Hindlimb muscle (tissue), 1 donor: ENCODE data around the gene ABHD5. TPM values are rescaled to one million over a fixed set of nuclear protein-coding genes. Genes with fewer than 3 reads are reported as not detected.

Source experiments
- DNase-seq: peaks from one replicate; pipeline ENCODE4 v3.0.0-alpha.2; 2013
- polyA plus RNA-seq: library from polyadenylated mRNA; unstranded; fragments of 120-200 nt; gene quantifications from one replicate; pipeline ENCODE4 v1.2.1, GENCODE V29; 2013; ENCODE audit not compliant: insufficient read length

ABHD5 gene
- polyA plus RNA-seq, 1 donor = 9.5 TPM

DNA sequence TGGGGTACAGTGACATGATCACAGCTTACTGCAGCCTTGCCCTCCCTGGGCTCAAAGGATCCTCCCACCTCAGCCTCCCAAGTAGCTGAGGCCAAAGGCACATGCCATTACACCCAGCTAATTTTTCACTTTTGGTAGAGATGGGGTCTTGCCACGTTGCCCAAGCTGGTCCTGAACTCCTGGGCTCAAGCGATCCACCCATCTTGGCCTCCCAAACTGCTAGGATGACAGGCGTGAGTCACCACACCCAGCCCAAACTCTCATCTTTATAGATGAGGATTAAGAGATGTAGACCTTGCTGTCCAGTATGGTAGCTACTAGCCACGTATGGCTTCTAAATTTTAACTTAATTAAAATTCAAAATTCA lies 4.4 kb upstream of the ABHD5 start:
- no peak for DNase-seq

- no peak for DNase-seq
These were observed 3.8 kb upstream of the ABHD5 start for GRCh38 chr3:43686700-43687498.

- DNase-seq = no peak
These were observed 3.3 kb upstream of the ABHD5 start for GRCh38 chr3:43687499-43687811.

DNA sequence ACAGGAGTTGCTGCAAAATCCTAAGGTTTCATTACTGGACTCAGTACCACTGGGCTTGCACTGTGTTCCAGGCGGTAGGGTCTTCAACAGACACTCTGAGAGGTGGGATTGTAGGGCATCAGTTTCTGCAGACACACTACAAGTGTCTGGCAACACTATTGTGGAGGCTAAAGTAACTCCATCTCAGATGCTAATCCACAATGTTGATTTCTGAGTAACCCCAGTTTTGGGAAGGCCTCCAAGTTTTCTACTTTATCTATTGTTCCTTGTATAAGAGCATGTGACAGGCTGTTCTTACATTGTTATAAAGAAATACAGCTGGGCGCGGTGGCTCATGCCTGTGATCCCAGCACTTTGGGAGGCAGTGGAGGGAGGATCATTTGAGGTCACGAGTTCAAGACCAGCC lies 2.5 kb upstream of the ABHD5 start:
- no peak for DNase-seq

DNA sequence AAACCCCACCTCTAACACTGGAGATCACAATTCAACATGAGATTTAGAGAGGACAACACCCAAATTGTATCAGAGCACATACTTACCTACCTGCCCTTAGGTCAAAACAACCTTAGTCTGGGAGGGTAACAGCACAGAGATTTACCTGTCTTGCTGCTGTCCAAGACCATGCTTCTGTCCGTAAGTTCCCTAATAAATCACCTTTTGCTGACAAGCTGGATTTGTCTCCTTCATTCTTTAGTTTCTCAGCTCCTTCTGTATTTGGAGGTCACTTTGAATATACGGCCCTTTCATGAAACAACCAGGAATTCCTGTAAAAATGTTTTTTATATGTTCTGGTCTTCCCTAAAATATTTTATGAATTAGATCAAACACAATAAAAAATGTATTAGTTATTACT lies 1.6 kb upstream of the ABHD5 start:
- DNase-seq = no peak

DNA sequence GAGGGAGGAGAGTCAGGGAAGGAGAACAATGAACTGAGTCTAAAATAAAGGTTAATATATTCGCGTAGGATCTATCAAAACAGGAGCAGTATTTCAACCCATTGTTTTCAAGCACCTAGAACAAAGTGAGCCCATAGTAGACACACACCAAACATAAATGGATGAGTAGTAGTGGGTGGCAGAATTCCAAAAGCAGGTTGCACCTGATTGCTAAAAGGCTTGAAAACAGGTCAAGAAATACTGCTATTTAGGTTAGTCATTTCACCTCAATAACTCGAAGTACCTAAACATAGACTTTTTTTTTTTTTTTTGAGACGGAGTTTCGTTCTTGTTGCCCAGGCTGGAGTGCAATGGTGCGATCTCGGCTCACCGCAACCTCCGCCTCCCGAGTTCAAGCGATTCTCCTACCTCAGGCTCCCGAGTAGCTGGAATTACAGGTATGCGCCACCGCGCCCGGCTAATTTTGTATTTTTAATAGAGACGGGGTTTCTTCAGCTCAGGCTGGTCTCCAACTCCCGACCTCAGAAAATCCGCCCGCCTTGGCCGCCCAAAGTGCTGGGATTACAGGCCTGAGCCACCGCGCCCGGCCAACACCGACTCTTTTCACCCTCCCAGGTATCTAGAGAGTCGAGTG lies 855 bp upstream of the ABHD5 start:
- DNase-seq = no peak

- peak; percentile 52 for DNase-seq
These were observed 620 bp downstream of the ABHD5 start for GRCh38 chr3:43691120-43691995.

GRCh38 chr3:43692085-43692855 lies 1.5 kb downstream of the ABHD5 start:
- no peak for DNase-seq

- DNase-seq = no peak
These were observed 2.2 kb downstream of the ABHD5 start for GRCh38 chr3:43692971-43693370.

DNA sequence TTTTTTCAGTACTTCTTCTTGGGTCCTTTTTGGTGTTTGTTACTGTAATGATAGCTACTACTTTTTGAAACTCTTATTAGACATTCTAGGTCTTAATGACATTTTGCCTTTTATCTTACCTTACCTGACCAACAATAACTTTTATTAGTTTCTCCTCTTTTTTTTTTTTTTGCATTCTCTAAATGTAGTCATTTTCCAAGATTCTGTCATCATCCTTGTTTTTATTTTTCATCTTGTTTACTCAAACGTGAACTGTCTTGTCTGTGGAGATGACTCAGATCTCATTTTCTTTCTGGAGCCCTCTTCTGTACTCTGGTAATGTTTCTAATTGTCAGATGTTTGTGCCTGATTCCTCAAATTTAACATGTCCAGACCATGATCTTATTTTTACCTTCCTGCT lies 2.9 kb downstream of the ABHD5 start:
- DNase-seq = no peak

DNA sequence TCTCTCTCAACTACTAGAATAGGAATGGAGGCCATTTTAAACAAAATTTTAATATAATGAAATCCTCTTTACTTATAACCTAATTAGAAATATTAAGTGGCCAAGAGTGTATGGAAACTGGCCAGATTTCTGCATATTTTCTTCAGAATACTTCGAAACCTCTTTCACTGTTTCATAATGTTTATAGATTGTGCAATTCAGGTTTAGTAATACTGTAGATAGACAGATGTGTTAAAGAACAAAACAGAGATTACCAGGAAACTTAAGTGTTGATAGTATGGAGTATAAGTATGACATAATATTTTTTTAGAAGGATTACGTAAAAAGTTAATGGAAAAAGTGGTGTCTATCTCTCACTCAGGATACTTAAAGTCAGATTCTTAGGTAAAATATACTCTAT lies 4.7 kb downstream of the ABHD5 start:
- no peak for DNase-seq

GRCh38 chr3:43695863-43696262 lies 5.1 kb downstream of the ABHD5 start:
- no peak for DNase-seq

- no peak for DNase-seq
These were observed 5.7 kb downstream of the ABHD5 start for GRCh38 chr3:43696441-43696840.

GRCh38 chr3:43696881-43697280 lies 6.1 kb downstream of the ABHD5 start:
- DNase-seq = no peak

DNA sequence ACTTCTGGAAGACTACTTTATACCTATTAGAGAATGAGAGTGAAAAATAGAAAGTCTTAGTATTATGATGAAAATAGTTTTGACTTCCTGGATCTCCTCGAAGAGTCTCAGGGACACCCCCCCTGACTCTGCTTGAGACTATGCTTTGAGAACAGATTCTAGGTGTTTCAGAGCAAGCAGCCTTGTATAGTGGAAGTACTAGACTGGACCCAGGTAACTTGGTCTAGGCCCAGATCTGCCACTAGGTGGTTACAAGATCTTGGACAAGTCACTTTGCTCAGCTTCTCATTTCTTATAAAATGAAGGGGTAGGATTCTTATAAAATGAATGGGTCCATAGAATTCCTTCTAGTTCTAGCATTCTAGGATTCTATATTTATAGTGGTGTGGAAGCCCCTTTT lies 9.1 kb downstream of the ABHD5 start:
- no peak for DNase-seq

DNA sequence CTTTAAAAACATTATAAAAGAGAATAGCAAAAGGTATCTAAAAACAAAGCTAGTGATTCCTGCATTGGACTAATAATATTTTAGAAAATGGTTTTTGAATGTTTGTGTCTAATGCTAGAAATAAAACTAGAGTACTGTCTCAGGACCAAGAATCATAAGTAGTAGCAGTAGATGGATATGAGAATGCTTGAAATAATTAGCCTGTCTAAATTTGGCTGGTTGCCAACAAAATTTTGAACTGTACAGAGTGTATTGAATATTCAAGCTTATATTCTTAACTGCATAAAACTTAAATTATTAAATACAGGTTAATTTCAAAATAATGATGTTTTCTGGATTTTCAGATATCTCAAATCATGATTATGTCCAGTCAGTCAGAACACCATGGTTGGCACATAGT lies 14.0 kb downstream of the ABHD5 start:
- no peak for DNase-seq

DNA sequence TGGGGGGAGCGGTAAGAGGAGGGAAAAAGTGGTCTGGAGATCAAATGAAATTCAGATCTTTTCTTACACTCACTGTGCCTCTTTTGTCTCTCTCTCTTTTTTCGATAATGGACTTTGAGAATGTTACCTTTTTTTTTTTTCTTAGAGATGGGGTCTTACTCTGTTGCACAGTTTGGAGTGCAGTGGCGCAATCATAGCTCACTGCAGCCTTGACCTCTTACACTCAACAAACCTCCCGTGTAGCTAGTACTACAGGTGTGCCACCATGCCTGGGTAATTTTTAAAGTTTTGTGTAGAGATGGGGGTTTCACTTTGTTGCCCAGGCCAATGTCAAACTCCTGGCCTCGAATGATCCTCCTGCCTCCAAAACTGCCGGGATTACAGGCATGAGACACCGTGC lies 15.6 kb downstream of the ABHD5 start:
- no peak for DNase-seq

- DNase-seq = no peak
These were observed 16.5 kb downstream of the ABHD5 start for GRCh38 chr3:43707266-43707665.

- DNase-seq = no peak
These were observed 17.3 kb downstream of the ABHD5 start for GRCh38 chr3:43707998-43708397.

DNA sequence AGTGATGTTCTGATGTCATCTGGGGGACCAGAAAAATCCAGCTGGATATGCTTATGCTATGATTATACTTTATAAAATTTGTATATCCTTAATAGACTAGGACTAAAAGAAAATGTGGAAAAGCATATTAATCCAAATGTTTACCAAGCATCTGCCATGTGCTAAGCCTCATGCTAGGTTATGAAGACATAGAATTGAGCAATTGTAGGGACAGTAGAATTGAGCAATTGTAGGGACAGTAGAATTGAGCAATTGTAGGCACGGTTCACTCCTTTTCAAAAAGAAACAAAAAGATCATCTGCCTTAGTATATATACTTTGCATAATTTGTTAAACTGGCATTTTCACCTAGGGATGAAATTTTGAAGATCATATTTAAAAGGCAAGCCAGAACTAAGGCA lies 18.3 kb downstream of the ABHD5 start:
- no peak for DNase-seq

DNA sequence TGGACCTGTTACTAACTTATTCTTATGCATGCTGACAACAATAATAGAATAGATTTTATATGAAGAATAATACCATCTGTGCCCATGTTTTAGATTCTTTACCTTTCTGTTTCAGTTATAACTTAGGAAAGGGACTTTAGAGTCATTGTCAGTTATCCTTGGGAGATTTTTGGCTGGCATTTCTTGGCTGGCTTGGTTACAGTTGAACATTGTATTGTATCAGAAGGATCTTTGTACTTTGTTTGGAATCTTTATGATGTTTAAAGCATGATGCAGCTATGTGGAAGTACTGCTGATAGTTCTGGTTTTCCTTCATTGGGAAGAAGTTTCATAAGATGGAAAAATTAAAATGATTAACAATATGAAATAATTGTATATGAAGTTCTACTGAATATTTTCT lies 19.9 kb downstream of the ABHD5 start:
- no peak for DNase-seq

- DNase-seq = no peak
These were observed 27.6 kb downstream of the ABHD5 start for GRCh38 chr3:43718296-43718695.
